Measurements from ENCODE around the gene MRPL44.
"Not testable (repeated sequence)": the region's sequence is repeated elsewhere in the genome, so short reads cannot be mapped to it uniquely, and the experiment has no call there.

The MRPL44 gene

GRCh38 chr2:223937535-223937934, 19.7 kb upstream of the MRPL44 start:
- DNase-seq: no peak

GRCh38 chr2:223939438-223939837, 17.8 kb upstream of the MRPL44 start:
- not testable (repeated sequence) for DNase-seq

- DNase-seq: peak; percentile 34
These were observed 15.5 kb upstream of the MRPL44 start for GRCh38 chr2:223941579-223942277.

GRCh38 chr2:223943135-223943534, 14.1 kb upstream of the MRPL44 start:
- no peak for DNase-seq

GRCh38 chr2:223943561-223944008, 13.7 kb upstream of the MRPL44 start:
- DNase-seq: peak; percentile 32

GRCh38 chr2:223944166-223944702, 13.0 kb upstream of the MRPL44 start:
- no peak for DNase-seq

GRCh38 chr2:223944703-223945531, 12.3 kb upstream of the MRPL44 start, which contains the start of gene WDFY1:
TSS of gene WDFY1 (minus strand) at chr2:223945335. CDS start at chr2:223945284, 51 bp downstream.
- peak; percentile 57 for DNase-seq

- DNase-seq: no peak
These were observed 11.5 kb upstream of the MRPL44 start for GRCh38 chr2:223945755-223946154.

GRCh38 chr2:223947711-223948205, 9.5 kb upstream of the MRPL44 start:
- DNase-seq: no peak

GRCh38 chr2:223949241-223949840, 7.9 kb upstream of the MRPL44 start:
- DNase-seq: no peak

- no peak for DNase-seq
These were observed 6.6 kb upstream of the MRPL44 start for GRCh38 chr2:223950448-223951347.

GRCh38 chr2:223952280-223952968, 4.8 kb upstream of the MRPL44 start:
- DNase-seq: no peak

GRCh38 chr2:223954401-223954800, 2.9 kb upstream of the MRPL44 start:
- DNase-seq: peak; percentile 52

- DNase-seq: no peak
These were observed 963 bp upstream of the MRPL44 start for GRCh38 chr2:223956300-223956699.

GRCh38 chr2:223959688-223960087, 2.4 kb downstream of the MRPL44 start:
- peak; percentile 17 for DNase-seq

- no peak for DNase-seq
These were observed 10.7 kb downstream of the MRPL44 start for GRCh38 chr2:223967981-223968380.

GRCh38 chr2:223969315-223969714, 12.1 kb downstream of the MRPL44 start:
- DNase-seq: no peak

- no peak for DNase-seq
These were observed 12.6 kb downstream of the MRPL44 start for GRCh38 chr2:223969856-223970255.

GRCh38 chr2:223970343-223971128, 13.3 kb downstream of the MRPL44 start:
- peak; percentile 42 for DNase-seq

- DNase-seq: no peak
These were observed 14.5 kb downstream of the MRPL44 start for GRCh38 chr2:223971731-223972130.

Measured in kidney glomerular epithelial cell (primary cell).